GM18520 (cell line): Measurements from ENCODE around the gene AHCYL1.

ENCODE experiments used
- ATAC-seq: cut with Tn5 transposase; IDR thresholded peaks from one replicate; pipeline ENCODE4 v1.9.1; 2021; ENCODE audit not compliant: unreplicated experiment

The AHCYL1 gene

GRCh38 chr1:110059133-110059863 lies 74.7 kb downstream of the AHCYL1 start:
- no peak for ATAC-seq

GRCh38 chr1:110060034-110060661 lies 75.6 kb downstream of the AHCYL1 start:
- ATAC-seq: no peak

- ATAC-seq: no peak
Observed at GRCh38 chr1:110060662-110061060, 76.1 kb downstream of the AHCYL1 start.

- ATAC-seq: no peak
Observed at GRCh38 chr1:110061341-110061740, 76.8 kb downstream of the AHCYL1 start.

- ATAC-seq: no peak
Observed at GRCh38 chr1:110062612-110063011, 78.0 kb downstream of the AHCYL1 start.

GRCh38 chr1:110063781-110064180 lies 79.2 kb downstream of the AHCYL1 start:
- no peak for ATAC-seq

GRCh38 chr1:110064576-110065337 lies 80.2 kb downstream of the AHCYL1 start:
- no peak for ATAC-seq

- ATAC-seq: no peak
Observed at GRCh38 chr1:110065841-110066240, 81.3 kb downstream of the AHCYL1 start.

- no peak for ATAC-seq
Observed at GRCh38 chr1:110067479-110067892, 82.9 kb downstream of the AHCYL1 start.

- ATAC-seq: no peak
Observed at GRCh38 chr1:110067893-110068645, 83.5 kb downstream of the AHCYL1 start.

GRCh38 chr1:110068646-110069403 lies 84.3 kb downstream of the AHCYL1 start:
- ATAC-seq: no peak

GRCh38 chr1:110069404-110070281 lies 85.1 kb downstream of the AHCYL1 start:
- ATAC-seq: no peak

- ATAC-seq: no peak
Observed at GRCh38 chr1:110070282-110070669, 85.7 kb downstream of the AHCYL1 start.

- ATAC-seq: no peak
Observed at GRCh38 chr1:110070671-110071242, 86.2 kb downstream of the AHCYL1 start, which contains the start of gene ALX3. Gene ALX3, minus strand, starts transcription at chr1:110070672. Its CDS starts 60 bp downstream, at chr1:110070612.
